SK-N-MC (cell line): ENCODE data around the gene AATK.
"Not testable (repeated sequence)": the region's sequence is repeated elsewhere in the genome, so short reads cannot be mapped to it uniquely, and the experiment has no call there.

ENCODE experiments used
- DNase-seq: peaks from one replicate; pipeline ENCODE4 v3.0.0-alpha.2; 2011; ENCODE audit warnings: low read depth, low spot score
- H3K27ac ChIP-seq: fragments of 200-600 bp; sonication (generic); 2 replicates; pipeline ENCODE4 v1.5.1; 2016; ENCODE audit warnings: mixed run types
- H3K36me3 ChIP-seq: fragments of 200-600 bp; sonication (generic); 2 replicates; pipeline ENCODE4 v1.6.1; 2017; ENCODE audit warnings: antibody characterized with exemption, low read length, mixed read lengths; ENCODE audit not compliant: insufficient read depth
- H3K4me3 ChIP-seq: fragments of 200-600 bp; sonication (generic); 2 replicates; pipeline ENCODE4 v1.5.1; 2016
- H3K9ac ChIP-seq: fragments of 200-600 bp; sonication (generic); 2 replicates; pipeline ENCODE4 v1.8.0; 2017; ENCODE audit warnings: mixed run types, mixed read lengths; ENCODE audit not compliant: insufficient read length
- H3K9me3 ChIP-seq: fragments of 200-600 bp; sonication (generic); 2 replicates; pipeline ENCODE4 v1.6.1; 2017; ENCODE audit warnings: low read depth, mild to moderate bottlenecking, antibody characterized with exemption, low read length, moderate library complexity, mixed read lengths
- EZH2 ChIP-seq: fragments of 200-600 bp; sonication (generic); IDR thresholded peaks from one replicate; pipeline ENCODE4 v1.6.1; 2017; ENCODE audit warnings: antibody characterized with exemption
- FOXP2 ChIP-seq: optimal IDR thresholded peaks from 2 replicates; pipeline ENCODE3; 2011; ENCODE audit warnings: mild to moderate bottlenecking, moderate library complexity; ENCODE audit not compliant: insufficient read depth; ENCODE audit errors: extremely low read length, control extremely low read depth
- POLR2AphosphoS5 ChIP-seq: IDR thresholded peaks from 2 replicates; pipeline ENCODE4 v1.6.1; 2012; ENCODE audit warnings: mild to moderate bottlenecking, low read depth, low read length, borderline replicate concordance

AATK gene

GRCh38 chr17:81157848-81158687 lies 8.0 kb downstream of the AATK start:
- Histone ChIP-seq H3K9ac (no peak overlapping the region), H3K4me3 (no peak overlapping the region), H3K36me3 (no peaks in the 10 kb centered on the region), H3K9me3 (no peaks in the 10 kb centered on the region), H3K27ac (no peak overlapping the region)
- TF ChIP-seq FOXP2 (no peak), EZH2 (no peak), POLR2AphosphoS5 (no peak)
- no peak for DNase-seq

GRCh38 chr17:81156866-81157805 lies 8.9 kb downstream of the AATK start:
- DNase-seq, result no peak
- TF ChIP-seq FOXP2 (no peak), POLR2AphosphoS5 (no peak), EZH2 (no peak)
- no peak overlapping the region for H3K27ac ChIP-seq
- no peak overlapping the region for H3K9ac ChIP-seq
- H3K4me3 ChIP-seq, result no peak overlapping the region
- no peaks in the 10 kb centered on the region for H3K9me3 ChIP-seq
- no peaks in the 10 kb centered on the region for H3K36me3 ChIP-seq

- H3K36me3 ChIP-seq, result no peaks in the 10 kb centered on the region
- TF ChIP-seq EZH2, result no peak
- no peak for TF ChIP-seq FOXP2
- TF ChIP-seq POLR2AphosphoS5, result no peak
- H3K27ac ChIP-seq, result no peak overlapping the region
- no peaks in the 10 kb centered on the region for H3K9me3 ChIP-seq
- no peak overlapping the region for H3K4me3 ChIP-seq
- no peak overlapping the region for H3K9ac ChIP-seq
- no peak for DNase-seq
Observed at GRCh38 chr17:81154961-81155360, 11.1 kb downstream of the AATK start.

- H3K4me3 ChIP-seq, H3K36me3 ChIP-seq, DNase-seq, H3K9ac ChIP-seq, H3K9me3 ChIP-seq, H3K27ac ChIP-seq: not testable (repeated sequence)
Observed at GRCh38 chr17:81154016-81154415, 12.0 kb downstream of the AATK start.

GRCh38 chr17:81153340-81153803 lies 12.6 kb downstream of the AATK start:
- Histone ChIP-seq H3K9me3 (no peaks in the 10 kb centered on the region), H3K4me3 (no peak overlapping the region), H3K9ac (no peak overlapping the region), H3K27ac (no peak overlapping the region), H3K36me3 (no peaks in the 10 kb centered on the region)
- DNase-seq, result peak; percentile 39
- TF ChIP-seq POLR2AphosphoS5 (no peak), FOXP2 (no peak), EZH2 (no peak)

GRCh38 chr17:81152288-81152828 lies 13.7 kb downstream of the AATK start:
- DNase-seq, result no peak
- TF ChIP-seq FOXP2 (no peak), EZH2 (no peak), POLR2AphosphoS5 (no peak)
- Histone ChIP-seq H3K27ac (no peak overlapping the region), H3K4me3 (no peak overlapping the region), H3K9ac (no peak overlapping the region), H3K9me3 (no peaks in the 10 kb centered on the region), H3K36me3 (no peaks in the 10 kb centered on the region)

GRCh38 chr17:81151278-81151677 lies 14.7 kb downstream of the AATK start:
- no peak overlapping the region for H3K9ac ChIP-seq

GRCh38 chr17:81150377-81151077 lies 15.5 kb downstream of the AATK start:
- no peak overlapping the region for H3K27ac ChIP-seq
- TF ChIP-seq EZH2 (no peak), FOXP2 (no peak), POLR2AphosphoS5 (no peak)
- H3K9ac ChIP-seq, result no peak overlapping the region
- no peaks in the 10 kb centered on the region for H3K36me3 ChIP-seq
- H3K9me3 ChIP-seq, result no peaks in the 10 kb centered on the region
- DNase-seq, result no peak
- no peak overlapping the region for H3K4me3 ChIP-seq

More at GRCh38 chr17:81151278-81151677, 14.7 kb downstream of the AATK start:
- DNase-seq, result no peak
- Histone ChIP-seq H3K27ac (no peak overlapping the region), H3K4me3 (no peak overlapping the region), H3K36me3 (no peaks in the 10 kb centered on the region), H3K9me3 (no peaks in the 10 kb centered on the region)
- TF ChIP-seq EZH2 (no peak), FOXP2 (no peak), POLR2AphosphoS5 (no peak)
